GM11168 (cell line): ENCODE results near the gene HSF2BP.
"Not testable (repeated sequence)": the region's sequence is repeated elsewhere in the genome, so short reads cannot be mapped to it uniquely, and the experiment has no call there.

Source experiments
- in situ Hi-C: fragments of 300-500 bp; cut with MboI; formaldehyde crosslinking; loops from one replicate; pipeline ENCODE4 v1.12.0; 2022; ENCODE audit warnings: low sequenced_read_pairs; ENCODE audit not compliant: unreplicated experiment

Gene HSF2BP

DNA sequence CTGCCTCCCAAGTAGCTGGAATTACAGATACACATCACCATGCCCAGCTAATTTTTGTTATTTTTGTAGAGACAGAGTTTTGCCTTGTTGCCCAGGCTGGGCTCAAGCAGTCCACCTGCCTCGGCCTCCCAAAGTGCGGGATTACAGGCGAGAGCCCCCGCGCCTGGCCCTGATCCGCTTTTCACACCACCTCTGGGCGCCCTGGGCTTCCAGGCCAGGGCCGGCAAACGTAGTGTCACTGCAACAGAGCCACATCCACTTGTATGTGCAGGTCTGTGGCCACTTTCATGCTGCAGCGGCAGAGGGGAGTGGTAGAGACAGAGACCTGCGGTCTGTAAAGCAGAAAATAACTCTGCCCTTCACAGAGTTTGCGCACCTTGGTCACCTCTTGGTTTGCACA lies 29.6 kb upstream of the HSF2BP start:
- in situ Hi-C loops, result no loop called here

DNA sequence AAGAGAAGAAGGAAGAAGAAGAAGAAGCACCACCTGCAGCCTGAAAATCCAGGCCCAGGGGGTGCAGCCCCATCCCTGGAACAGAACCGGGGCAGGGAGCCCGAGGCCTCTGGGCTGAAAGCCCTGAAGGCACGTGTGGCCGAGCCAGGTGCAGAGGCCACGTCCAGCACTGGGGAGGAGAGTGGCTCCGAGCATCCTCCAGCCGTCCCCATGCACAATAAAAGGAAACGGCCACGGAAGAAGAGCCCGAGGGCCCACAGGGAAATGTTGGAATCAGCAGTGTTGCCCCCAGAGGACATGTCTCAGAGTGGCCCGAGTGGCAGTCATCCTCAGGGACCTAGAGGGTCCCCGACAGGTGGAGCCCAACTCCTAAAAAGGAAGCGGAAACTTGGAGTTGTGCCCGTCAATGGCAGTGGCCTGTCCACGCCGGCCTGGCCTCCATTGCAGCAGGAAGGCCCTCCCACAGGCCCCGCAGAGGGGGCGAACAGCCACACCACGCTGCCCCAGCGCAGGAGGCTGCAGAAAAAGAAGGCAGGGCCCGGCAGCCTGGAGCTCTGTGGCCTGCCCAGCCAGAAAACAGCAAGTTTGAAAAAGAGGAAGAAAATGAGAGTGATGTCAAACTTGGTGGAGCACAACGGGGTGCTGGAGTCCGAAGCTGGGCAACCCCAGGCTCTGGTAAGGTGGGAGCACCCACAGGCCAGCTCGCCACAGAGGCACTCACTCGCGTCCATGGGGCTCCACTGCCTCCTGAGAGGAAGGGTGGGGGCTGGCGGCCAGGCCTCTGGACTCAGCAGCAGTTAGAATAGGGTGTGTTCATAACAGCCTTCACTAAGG lies 28.5 kb upstream of the HSF2BP start:
- in situ Hi-C loops, result no loop called here

DNA sequence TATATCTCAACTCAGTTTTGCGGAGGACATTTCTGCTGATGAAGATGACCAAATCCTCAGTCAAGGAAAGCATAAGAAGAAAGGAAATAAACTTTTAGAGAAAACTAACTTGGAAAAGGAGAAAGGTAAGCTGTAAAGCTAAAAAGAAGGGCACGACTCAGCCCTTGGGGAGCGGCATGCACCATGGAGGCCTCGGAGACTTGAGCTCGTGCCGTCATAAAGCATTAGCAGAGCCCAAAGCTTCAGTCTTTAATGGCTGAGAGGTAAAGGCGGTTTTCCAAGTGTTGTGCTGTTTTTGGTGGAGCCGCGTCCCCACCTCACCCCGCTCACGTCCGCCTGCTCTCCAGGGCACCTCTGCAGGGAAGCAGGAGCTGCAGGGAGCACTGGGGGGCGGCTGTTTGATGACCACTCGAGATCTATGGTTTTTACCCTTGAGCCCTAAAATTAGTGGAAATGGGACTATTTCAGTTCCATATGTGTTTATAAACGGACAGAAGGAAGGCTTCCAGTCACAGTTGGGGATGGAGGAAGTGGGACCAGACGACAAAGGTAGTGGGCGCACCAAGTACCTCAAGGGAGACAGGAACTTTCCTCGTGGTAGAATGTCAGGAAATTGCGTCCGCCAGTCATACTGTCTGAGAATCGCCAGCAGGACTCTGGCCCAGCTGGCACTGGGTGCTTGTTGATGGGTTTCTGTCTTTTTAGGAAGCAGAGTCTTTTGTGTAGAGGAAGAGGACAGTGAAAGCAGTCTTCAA lies 27.7 kb upstream of the HSF2BP start:
- in situ Hi-C loops, result no loop called here

DNA sequence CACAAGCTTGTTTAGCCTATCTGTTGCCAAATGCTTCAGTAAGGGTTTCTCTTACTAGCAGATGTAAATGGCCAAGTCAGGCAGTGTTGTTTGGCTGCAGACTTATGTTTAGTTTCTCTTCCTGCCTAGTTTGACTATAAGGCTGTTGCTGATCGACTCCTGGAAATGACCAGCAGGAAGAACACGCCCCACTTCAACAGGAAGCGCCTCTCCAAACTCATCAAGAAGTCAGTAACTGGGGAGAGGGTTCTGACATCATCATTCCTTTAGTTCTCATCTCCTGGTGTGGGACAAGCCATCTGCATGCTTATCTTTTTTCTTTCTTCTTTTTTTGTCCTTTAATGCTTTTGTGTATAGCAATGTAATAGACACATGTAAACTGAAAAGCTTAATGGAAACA lies 25.1 kb upstream of the HSF2BP start:
- in situ Hi-C loops, result no loop called here

DNA sequence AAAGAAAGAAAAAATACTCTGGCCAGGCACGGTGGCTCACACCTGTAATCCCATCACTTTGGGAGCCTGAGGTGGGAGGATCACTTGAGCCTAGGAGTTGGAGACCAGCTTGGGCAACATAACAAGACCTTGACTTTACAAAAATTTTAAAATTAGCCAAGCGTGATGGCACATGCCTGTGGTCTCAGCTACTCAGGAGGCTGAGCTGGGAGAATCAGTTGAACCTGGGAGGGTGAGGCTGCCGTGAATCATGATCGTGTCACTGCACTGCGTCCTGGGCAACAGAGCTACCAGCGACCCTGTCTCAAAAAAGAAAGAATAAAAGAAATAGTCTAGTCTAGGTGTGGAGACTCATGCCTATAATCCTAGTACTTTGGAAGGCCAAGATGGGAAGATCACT lies 22.4 kb upstream of the HSF2BP start:
- in situ Hi-C loops, result no loop called here

DNA sequence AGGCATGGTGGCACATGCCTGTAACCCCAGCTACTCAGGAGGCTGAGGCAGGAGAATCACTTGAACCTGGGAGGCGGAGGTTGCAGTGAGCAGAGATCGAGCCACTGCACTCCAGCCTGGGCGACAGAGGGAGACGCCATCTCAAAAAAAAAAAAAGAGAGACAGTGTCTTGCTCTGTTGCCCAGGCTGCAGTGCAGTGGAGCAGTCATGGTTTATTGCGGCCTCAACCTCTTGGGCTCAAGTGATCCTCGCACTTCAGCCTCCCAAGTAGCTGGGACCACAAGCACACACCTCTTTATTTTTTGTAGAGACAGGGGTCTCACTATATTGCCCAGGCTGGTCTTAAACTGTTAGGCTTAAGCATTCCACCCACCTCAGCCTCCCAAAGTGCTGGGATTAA lies 21.1 kb upstream of the HSF2BP start:
- in situ Hi-C loops, result not testable (repeated sequence)

DNA sequence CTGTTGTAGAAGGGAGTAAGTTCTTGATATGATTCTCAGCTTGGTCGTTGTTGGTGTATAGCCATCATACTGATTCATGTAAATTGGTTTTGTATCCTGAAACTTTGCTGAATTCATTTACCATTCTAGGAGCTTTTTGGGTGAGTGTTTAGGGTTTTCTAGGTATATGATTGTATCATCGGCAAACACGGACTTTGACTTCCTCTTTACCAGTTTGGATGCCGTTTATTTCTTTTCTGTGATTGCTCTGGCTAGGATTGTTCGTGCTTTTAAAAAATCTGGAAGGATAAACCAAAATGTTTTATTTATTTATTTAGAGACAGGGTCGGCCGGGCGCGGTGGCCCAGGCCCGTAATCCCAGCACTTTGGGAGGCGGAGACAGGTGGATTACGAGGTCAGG lies 20.7 kb upstream of the HSF2BP start:
- in situ Hi-C loops, result no loop called here

DNA sequence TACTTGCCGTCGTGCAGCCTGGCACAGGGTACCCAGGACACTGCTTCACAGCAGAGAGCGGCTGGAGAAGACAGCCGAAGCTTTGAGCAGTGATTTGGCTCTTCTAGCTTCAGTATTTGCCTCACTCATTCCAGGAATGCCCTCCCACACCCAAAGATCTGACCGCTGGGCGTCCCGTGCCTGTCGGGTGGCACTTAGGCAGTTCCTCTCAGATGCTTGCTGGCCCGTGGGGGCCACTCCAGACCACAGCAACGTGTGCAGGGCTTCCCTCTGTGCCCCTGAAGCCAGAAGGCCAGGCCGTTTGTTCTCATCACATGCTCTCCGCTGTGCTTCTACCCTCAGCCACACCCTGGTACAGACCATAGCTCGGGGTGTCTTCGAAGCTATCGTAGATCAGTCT lies 17.1 kb upstream of the HSF2BP start:
- in situ Hi-C loops, result no loop called here

DNA sequence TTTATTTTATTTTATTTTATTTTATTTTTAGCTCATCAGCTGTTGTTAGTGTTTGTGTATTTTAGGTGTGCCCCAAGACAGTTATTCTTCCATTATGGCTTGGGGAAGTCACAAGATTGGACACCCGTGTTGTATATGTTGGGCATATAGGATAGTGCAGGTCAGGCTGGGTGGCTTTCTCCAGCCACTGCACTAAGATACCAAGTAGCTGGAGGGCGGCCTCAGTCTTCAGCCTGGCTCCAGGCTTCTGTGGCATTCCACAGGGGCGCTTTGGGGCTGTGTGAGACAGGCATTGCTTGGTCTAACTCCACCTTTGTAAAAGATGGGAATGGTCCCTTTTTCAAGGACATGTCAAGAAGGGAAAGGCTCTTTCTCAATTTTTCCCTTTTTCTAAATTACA lies 16.6 kb upstream of the HSF2BP start:
- in situ Hi-C loops, result no loop called here

DNA sequence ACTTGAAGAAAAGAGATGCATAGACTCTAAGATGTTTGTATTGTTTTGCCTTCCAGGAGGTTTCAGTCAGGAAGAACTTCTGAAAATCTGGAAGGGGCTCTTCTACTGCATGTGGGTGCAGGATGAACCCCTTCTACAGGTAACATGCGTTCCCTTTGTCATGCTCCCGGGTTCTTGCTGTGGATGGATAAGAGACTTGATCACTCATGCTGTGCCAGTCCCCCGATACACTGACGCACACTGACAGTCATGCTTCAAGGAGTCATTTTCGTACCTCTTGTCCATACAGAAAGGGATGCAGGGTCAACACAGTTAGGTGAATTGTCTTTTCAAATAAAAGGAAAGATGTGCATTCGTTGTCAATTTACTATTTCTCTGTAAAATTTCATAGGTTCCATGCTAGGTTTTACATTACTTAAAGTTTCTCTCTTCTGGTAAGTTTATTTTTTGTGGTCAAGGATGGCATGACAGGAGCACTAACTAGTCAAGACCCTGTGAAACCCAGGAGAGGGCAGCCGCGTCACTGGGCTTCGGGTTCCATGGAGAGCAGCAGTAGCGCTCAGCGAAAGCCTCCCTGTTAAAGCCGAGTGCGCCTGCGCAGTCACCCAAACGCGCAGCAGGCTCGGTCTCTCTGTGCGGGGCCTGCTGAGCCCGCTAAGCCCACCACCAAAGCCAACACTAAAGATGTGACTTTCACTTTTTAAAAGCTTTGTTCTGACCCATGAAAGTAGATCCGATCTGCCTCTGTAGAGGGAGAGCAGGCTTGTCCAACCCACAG lies 10.7 kb upstream of the HSF2BP start:
- in situ Hi-C loops, result no loop called here

DNA sequence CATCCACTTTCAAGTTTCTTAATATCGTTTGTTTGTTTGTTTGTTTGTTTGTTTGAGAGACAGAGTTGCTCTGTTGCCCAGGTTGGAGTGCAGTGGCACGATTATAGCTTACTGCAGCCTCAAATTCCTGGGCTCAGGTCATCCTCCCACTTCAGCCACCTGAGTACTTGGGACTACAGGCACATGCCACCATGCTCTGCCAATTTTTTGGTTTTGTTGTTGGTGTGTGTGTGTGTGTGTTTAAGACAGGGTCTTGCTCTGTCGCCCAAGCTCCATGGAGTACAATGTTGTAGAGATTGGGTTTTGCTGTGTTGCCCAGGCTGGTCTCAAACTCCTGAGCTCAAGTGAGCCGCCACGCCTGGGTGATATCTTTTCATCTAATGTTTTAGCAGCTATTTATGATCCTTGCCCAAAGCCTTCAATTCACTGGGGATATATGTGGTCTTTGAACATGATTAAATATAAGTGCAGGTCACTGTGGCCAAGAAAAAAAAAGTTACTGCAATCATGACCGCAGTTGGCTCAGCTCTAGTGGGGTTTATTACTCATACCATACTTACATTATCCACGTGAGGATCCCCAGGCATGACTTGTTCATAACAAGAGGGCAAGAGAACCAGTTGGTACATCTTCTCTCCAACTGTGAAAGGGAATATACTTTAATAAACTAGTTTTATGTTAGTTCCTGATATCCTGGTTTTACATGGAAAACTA lies 8.1 kb upstream of the HSF2BP start:
- in situ Hi-C loops, result no loop called here

DNA sequence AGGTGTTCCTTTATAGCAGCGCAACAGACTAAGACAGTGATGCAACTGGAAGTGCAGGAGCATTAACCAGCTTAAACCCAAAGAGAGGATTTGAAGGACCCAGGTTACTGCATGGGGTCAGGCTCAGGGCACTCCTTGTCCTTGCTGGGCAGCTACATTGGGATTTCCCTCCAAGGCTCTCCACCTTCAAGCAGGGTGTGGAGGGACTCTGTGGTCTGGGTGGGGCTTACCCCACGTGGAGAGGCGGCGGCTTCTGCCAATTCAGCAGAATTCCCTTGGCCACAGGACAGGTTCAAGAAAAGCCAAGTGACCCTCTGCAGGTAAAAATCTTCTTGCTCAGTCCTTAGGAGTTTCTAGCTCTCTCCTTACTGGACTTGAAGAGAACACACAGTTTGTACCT lies 6.6 kb upstream of the HSF2BP start:
- in situ Hi-C loops, result no loop called here

DNA sequence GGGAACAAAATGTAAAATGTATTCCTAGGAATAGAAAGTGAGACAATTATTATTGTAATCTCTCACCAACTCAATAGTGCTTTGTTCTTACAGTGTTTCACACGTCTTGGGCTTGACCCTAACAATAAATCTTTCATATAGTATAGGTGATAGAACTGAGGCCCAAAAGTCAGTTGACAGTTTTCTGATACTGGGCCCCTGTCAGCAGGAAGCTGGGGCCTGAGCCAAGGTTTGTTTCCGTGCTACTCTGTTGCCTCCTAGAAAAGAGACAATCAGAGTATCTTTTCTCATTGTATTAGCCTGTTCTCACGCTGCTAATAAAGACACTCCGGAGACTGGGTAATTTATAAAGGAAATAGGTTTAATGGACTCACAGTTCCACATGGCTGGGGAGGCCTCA lies 5.1 kb upstream of the HSF2BP start:
- in situ Hi-C loops, result no loop called here

DNA sequence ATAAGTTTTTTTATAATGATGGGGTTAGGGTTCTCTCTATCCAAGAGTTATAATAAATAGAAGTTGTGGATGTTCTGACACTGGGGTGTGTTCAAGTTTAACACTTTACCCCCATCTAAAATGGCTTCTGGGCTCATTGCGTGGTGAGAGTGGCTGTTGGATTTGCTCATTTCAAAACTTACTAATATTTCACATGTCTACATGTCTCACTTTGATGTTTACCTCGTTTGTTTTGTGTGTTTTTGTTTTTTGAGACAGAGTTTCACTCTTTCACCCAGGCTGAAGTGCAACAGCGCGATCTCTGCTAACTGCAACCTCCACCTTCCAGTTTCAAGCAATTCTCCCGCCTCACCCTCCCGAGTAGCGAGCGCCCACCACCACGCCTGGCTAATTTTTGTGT lies 3.7 kb upstream of the HSF2BP start:
- in situ Hi-C loops, result no loop called here

DNA sequence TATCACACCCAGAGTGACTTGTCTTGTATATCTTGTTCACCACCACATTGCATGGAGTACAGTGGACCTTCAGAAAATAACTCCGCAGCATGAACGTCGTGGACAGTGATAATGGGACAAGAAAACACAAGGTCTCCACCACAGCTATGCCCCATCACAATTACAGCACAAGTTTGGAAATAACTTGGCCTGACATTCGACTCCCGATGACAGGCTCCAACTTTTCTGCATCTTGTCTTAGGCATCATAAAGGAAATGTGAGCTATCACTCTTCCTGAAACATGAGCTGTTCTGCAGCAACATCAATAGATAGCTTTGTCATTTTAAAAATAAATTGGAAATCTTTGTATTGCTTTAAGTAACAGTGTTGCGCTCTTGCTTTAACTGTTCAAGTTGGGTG lies 3.0 kb upstream of the HSF2BP start:
- in situ Hi-C loops, result no loop called here

DNA sequence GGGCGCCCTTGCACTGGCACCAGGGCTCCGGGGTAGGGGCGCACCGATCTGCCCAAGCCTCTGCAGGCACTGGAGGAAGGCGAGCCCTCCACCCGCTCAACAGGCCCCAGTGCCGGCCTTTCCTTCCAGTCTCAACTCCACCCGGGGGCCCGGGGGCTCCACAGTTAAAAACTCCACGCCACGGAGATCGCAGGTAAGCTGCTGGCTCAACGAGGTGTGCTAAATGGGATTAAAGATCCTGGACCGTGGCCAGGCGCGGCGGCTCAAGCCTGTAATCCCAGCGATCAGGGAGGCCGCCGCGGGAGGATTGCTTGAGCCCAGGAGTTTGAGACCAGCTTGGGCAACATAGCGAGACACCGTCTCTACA lies 536 bp downstream of the HSF2BP start:
- in situ Hi-C loops, result no loop called here

DNA sequence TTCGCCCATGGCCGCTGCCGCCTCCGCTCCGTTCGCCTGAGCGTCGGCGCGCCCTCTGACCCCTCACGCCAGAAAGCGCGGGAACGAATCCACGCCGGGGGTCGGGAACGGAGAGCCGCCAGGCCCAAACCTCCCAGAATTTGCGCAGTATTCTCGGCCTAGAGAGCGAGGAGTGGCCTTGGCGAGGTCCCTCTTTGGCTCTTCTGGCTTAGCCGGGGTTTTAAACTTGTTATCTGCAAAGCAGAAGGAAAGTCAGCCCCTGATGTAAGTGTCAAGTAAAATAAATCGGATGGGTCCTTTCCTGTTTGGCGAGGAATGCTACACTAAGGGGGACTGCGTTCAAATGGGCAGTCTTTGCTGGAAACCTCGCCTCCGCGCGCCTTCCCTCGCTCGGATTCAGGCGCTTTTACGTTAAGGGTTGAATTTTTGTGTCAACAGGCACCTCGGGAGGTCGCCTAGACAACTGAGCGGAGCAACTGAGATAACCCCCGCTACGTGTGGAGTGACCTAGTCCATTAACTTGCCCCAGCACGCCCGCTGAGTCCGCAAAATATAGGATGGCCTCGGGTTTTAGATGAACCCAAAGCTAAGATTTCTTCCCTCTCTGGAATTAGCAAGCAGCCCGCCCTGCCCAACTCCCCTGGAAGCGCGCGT lies 1.1 kb downstream of the HSF2BP start:
- in situ Hi-C loops, result no loop called here

DNA sequence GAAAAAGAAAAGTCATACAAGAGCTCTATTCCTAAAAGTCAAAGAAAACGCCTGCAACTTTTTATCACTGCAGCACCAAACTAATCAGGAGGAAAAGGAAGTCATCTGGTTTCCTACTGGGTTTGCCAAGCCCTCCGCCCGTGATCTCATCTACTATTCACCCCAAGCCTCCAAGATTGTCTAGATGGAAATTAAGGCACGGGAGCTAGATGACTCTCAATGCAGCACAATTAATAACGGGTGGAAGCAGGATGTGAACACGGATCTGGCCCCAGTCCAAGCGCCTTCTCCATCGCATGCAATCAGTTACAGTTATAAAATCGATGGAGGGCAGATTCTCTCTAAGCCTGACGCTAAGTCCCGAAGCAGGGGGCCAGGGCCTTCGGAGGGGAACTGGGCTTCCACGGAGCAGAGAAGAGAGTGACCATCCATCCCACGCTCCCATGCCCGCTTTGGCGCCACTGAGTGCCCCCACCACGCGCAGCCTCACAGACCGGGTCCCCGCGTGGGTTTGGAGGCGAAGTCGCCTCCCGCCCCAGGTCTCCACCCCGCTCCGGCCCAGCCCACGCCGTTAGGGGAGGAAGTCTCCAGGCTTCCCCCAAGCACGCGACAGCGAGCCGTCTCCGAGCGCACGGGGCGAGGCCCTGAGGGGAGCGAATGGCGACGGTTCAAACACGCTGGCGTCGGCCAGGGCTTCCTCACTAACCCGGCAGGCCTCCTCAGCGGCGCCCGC lies 1.8 kb downstream of the HSF2BP start:
- in situ Hi-C loops, result no loop called here

DNA sequence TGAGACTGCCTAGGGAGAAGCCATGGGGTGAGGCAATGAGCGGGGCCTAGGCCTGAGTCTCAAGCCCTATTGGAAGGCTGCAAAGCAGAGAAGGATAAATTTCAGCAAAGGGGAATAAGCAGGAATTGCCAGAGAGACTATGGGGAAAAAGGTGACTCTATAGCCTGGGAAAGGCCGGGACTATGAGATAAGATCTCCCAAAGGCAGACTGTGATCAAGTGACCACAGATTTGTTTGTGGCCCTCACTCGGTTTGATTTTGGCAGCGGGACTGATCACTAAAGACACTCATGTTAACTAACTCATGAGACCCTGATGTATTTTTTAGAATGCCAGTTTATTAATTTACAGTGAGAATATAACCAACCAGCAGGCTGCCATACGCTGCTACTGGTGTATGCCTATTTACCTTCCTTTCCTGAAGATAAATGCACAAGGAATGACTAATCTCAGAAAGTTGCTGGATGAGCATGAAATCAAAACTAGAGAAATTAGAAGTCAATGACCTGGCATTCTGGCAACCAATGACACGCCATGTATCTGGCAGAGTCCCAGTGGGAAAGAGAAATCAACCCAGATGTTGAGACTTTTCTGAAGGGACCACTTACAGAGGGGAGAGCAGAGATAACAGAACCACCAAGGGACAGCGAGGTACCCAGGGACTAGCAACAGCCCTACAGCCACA lies 4.3 kb downstream of the HSF2BP start:
- in situ Hi-C loops, result no loop called here
